Fibroblast of skin of left biceps (primary cell): ENCODE data around the gene ZNF511.

ENCODE experiments used
- DNase-seq, 2 experiments: peaks; one replicate each; pipeline ENCODE4 v3.0.0-alpha.2; 2013; ENCODE audit warnings: low read depth in 2 of 2

Gene ZNF511

GRCh38 chr10:133274751-133275683 is 33.7 kb upstream of the ZNF511 start:
- no peak for DNase-seq

DNA sequence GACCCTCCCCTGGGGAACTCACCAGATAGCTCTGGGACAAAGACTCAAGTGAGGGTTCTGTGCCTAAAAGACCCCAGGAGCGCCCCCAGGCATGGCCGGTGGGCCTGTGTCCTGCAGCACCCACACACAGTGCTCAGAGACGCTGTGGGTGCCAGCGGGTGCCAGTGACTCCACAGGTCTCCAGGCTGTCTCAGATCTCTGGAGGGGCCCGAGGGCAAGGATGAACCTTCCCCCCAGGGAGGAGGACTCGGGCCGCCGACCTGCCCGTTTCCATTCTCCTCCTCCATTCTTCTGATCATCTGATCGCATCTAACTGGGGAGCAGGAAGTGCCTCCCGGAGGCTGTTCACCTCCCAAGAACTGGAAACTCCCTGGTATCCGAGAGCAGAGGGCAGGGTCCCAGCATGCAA is 33.0 kb upstream of the ZNF511 start:
- no peak for DNase-seq

GRCh38 chr10:133276100-133276434 is 32.6 kb upstream of the ZNF511 start:
- no peak for DNase-seq

DNA sequence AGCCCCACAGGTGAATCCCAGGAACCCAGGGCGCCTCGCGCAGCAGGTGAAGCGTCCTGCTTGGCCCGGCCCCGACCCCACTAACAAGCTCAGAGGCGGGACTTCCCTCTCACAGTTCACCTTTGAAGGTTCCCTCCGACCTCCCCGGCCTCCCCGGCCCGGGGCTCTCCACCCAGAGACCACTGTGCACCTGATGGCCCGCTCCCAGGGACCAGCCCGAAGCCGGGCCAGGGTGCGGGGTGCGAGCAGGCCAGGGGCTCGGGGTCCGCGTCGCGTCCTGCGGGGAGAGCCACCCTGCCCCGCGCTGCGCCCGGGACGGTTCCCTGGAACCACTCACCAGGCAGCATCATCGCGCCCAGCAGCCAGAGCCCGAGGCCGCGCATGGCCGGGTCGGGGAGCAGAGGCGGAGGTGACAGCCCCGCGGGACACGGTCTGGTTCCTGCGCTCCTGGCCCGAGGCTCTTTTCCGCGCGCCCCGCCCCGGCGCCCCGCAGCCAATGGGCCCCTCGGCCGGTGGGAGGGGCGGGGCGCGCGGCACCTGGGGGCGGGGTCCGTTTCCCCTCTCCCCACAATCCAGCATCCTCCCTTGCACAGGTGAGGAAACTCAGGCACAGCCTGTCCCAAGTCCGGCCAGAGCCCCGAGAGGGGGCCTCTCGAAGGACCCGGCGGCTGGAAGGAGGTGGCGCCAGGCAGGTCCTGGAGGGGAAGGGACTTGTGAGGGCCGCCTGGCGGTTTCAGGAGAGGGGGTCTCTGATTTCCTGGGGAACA is 32.1 kb upstream of the ZNF511 start, which contains the start of gene ADAM8:
Gene ADAM8, minus strand, starts transcription at position 434 of the 767 bp plus-strand sequence. Its CDS starts 51 bp downstream, at position 383.
- DNase-seq: no peak

- DNase-seq: no peak
These were observed 31.3 kb upstream of the ZNF511 start for GRCh38 chr10:133277277-133277992.

- no peak for DNase-seq
These were observed 30.6 kb upstream of the ZNF511 start for GRCh38 chr10:133277993-133278576.

DNA sequence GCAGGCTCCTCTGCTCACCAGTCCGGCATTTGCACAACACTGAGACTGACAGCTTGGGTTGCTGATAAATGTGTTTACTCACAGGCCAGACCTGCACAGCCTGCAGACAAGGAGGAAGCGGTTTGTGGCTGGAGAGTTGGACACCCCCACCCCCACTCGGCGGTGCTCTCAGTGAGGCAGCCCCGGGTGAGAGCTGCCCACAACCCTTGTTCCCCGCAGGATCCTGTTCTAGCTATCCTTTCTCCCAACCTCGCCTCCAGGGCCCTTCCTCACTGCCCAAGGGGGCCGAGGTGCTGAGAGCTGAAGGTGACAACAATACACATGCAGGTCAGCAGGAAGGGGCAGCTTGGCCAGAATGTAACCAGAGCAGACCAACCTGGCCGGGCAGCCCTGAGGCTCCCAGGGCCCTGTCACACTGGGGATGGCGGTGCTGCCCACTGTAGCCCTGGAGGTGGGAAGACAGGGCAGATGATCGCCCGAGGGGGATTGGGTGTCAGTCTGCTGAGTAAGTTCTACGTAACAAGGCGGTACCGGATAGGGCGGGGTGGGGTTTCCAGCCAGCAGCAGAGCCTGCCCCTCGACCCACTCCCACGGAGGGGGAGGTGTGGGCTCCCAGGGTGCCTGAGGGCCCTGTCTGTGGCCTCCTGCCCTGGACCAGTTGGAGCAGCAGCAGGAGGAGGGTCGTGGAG is 30.0 kb upstream of the ZNF511 start:
- no peak for DNase-seq

GRCh38 chr10:133279326-133280226 is 29.1 kb upstream of the ZNF511 start:
- DNase-seq: no peak

DNA sequence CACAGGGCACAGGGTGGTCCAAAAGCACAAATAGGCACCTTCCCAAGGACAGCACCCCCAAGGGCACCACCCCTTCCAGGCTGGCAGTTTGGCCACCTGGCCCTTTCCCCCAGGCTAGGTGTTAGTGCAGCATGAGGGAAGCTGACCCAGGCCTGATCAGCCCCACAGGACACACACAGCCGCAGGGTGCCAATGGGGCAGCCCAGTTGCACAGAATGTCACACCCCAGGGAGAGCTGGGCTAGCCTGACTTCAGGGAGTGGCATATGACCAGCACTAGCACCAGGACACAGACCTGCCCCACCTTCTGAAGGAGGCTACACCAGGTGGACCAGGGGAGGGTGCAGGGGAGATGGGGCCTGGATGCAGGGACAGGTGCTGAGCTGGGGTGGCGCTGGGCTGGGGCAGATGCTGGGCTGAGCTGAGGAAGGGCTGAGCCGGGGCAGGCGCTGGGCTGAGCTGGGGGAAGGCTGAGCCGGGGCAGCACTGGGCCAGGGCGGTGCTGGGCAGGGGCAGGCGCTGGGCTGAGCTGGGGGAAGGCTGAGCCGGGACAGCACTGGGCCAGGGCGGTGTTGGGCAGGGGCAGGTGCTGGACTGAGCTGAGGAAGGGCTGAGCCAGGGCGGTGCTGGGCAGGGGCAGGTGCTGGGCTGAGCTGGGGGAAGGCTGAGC is 28.2 kb upstream of the ZNF511 start:
- no peak for DNase-seq

- no peak for DNase-seq
These were observed 27.6 kb upstream of the ZNF511 start for GRCh38 chr10:133281084-133281483.

- DNase-seq: no peak
These were observed 26.9 kb upstream of the ZNF511 start for GRCh38 chr10:133281628-133282372.

- DNase-seq: no peak
These were observed 25.8 kb upstream of the ZNF511 start for GRCh38 chr10:133282846-133283390.

- no peak for DNase-seq
These were observed 24.8 kb upstream of the ZNF511 start for GRCh38 chr10:133283931-133284330.

GRCh38 chr10:133285217-133285616 is 23.5 kb upstream of the ZNF511 start:
- no peak for DNase-seq

DNA sequence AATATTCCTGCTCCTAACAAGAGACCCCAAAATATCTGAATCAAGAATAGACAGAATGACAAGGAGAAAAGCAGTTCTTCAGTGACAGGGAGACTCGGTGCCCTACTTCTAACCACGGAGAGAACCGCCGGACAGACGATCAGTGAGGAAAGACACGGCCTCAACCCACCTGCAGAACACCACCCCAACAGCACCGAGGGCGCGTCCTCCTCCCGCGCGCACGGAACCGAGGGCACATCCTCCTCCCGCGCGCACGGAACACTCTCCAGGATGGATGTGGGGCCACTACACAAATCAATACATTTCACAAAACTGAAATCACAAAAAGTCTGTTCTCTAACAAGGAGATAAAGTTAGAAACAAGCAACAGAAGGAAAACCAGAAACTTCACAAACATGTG is 22.3 kb upstream of the ZNF511 start:
- no peak for DNase-seq

DNA sequence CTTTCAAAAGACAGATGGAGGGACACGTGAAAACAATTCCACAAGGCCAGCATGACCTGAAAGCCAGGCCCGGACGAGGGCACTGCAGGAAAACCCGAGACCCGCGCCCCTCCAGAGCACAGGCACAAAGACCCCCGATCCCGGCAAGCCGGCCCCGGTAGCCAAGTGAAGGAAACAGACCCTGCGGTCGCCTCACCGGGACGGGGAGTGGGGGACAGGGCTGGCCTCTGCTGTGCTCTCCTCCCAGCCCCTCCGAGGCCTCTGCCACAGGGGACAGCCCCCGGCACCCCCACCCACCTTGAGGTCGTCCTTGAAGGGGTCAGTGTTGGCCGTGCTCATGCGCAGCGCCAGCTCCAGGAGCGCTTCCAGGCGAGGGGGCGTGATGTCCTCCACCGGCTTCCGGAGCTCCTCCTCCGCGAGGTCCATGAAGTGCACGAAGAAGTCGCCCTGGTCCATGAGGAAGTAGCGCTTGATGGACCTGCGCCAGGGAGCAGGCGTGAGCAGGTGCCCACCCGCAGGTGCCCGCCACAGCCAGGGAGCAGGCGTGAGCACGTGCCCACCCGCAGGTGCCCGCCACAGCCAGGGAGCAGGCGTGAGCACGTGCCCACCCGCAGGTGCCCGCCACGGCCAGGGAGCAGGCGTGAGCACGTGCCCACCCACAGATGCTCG is 20.7 kb upstream of the ZNF511 start:
- DNase-seq: no peak

- no peak for DNase-seq
These were observed 19.0 kb upstream of the ZNF511 start for GRCh38 chr10:133289761-133290160.
